HFFc6 (cell line): ENCODE measurements around the gene FEN1. TPM values are rescaled to one million over a fixed set of nuclear protein-coding genes. Genes with fewer than 3 reads are reported as not detected.

Source experiments
- DNase-seq: peaks from one replicate; pipeline ENCODE4 v3.0.0-alpha.2; 2018
- H3K27ac Mint-ChIP-seq: 2 replicates; pipeline ENCODE4 v1.8.0; 2020; ENCODE audit warnings: mild to moderate bottlenecking, mixed read lengths
- H3K27me3 Mint-ChIP-seq: 2 replicates; pipeline ENCODE4 v1.8.0; 2021; ENCODE audit warnings: mild to moderate bottlenecking, moderate library complexity, mixed read lengths; ENCODE audit not compliant: insufficient read depth
- H3K36me3 Mint-ChIP-seq: 2 replicates; pipeline ENCODE4 v1.8.0; 2021; ENCODE audit warnings: low read depth, mixed read lengths
- H3K4me1 Mint-ChIP-seq: 2 replicates; pipeline ENCODE4 v1.8.0; 2020; ENCODE audit warnings: low read depth, mixed read lengths
- H3K4me3 Mint-ChIP-seq: 2 replicates; pipeline ENCODE4 v1.8.0; 2020; ENCODE audit warnings: mild to moderate bottlenecking, moderate library complexity, mixed read lengths
- H3K9me3 Mint-ChIP-seq: 2 replicates; pipeline ENCODE4 v1.8.0; 2020; ENCODE audit warnings: mild to moderate bottlenecking, mixed read lengths
- total RNA-seq, 6 experiments: library from RNA; stranded (reverse); fragmentation: NEBNext Ultra II Directional; extraction: Animal tissue kit (Norgen Biotek cat#: 25700); gene quantifications; 2 replicates in 1 of 6; 3 replicates in 5 of 6; pipeline ENCODE4 v1.2.3, GENCODE V29; 2021
- TF ChIP-seq, protein P1 (sequence below): fragments of 200-600 bp; sonication (generic); IDR thresholded peaks from 2 replicates; pipeline ENCODE4 v1.5.0; 2021; ENCODE audit warnings: antibody characterized with exemption, mild to moderate bottlenecking

Gene FEN1
- total RNA-seq, 6 experiments from 2014 or later = 25.6 to 45.6 (median 37.4) TPM

DNA sequence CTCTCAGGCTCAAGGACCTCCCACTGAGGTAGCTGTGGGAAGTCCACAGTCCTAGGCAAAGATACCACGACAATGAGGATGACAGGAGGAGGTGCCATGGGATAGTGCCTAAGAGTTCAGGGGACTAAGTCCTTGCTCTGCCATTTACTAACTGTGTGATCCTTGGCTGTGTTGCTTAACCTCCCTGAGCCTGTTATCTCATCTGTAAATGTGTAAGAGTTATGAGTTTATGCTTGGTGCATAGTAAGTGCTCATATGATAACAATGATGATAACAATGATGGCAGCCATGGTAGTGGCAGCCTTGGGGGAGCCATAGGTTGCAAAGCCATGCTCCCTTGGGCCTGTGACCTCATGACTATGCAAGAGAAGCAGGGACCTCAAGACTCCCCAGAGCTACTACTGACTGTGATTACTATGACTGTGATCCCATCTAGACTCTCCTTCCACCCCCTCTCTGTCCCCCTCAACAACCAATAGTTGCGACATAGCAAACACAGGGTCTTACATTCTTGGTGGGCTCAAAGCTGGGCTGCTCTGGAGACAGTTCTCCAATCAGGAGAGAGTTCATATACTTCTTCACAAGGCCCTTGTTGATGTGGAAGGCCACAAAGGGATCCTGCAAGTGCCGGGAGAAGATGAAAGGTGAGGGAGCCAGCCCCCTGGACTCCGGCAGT lies 20.2 kb downstream of the FEN1 start:
- H3K4me3 Mint-ChIP-seq = no peak overlapping the region
- no peaks in the 10 kb centered on the region; the same call in 1 of the 2 replicates for H3K9me3 Mint-ChIP-seq
- H3K4me1 Mint-ChIP-seq = peaks cover 19% of the 10 kb centered on the region
- TF ChIP-seq, protein P1, sequence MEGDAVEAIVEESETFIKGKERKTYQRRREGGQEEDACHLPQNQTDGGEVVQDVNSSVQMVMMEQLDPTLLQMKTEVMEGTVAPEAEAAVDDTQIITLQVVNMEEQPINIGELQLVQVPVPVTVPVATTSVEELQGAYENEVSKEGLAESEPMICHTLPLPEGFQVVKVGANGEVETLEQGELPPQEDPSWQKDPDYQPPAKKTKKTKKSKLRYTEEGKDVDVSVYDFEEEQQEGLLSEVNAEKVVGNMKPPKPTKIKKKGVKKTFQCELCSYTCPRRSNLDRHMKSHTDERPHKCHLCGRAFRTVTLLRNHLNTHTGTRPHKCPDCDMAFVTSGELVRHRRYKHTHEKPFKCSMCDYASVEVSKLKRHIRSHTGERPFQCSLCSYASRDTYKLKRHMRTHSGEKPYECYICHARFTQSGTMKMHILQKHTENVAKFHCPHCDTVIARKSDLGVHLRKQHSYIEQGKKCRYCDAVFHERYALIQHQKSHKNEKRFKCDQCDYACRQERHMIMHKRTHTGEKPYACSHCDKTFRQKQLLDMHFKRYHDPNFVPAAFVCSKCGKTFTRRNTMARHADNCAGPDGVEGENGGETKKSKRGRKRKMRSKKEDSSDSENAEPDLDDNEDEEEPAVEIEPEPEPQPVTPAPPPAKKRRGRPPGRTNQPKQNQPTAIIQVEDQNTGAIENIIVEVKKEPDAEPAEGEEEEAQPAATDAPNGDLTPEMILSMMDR = no peak
- peaks cover 6% of the 10 kb centered on the region for H3K27me3 Mint-ChIP-seq
- H3K27ac Mint-ChIP-seq = no peak overlapping the region
- DNase-seq = no peak
- H3K36me3 Mint-ChIP-seq = peaks cover 24% of the 10 kb centered on the region

DNA sequence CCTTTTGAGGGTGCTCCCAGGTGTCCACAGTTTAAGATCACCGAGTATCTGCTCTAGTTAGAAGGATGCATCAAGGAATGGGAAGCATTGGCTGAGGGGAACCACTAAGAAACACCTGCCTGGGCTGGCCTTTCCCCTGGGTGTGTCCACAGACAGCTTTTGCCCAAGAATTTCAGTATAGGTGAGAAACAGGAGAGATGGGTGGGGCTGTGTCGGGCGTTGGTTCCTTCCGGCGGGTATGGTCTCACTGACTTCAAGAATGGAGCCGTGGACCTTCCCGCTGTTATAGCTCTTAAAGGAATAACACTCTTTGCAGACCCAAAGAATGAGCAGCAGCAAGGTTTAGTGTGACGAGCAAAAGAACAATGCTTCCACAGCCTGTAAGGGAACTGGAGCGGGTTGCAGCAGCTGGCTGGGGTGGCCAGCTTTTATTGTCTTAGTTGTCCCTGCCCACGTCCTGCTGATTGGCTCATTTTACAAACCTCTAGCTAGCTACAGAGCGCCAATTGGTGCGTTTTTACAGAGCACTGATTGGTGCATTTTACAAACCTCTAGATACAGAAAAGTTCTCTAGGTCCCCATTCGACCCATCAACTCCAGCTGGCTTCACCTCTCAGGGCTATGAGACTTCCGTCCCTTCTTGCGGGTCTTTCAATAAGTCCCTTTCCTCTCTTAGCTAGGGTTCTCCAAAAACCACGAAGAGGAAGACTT lies 21.7 kb downstream of the FEN1 start:
- no peak for DNase-seq
- Mint-ChIP-seq H3K27ac (peak overlapping the region; percentile 96), H3K4me3 (peak overlapping the region; percentile 98), H3K27me3 (peaks cover 6% of the 10 kb centered on the region), H3K36me3 (peaks cover 24% of the 10 kb centered on the region), H3K4me1 (peaks cover 24% of the 10 kb centered on the region), H3K9me3 (no peaks in the 10 kb centered on the region; the same call in 1 of the 2 replicates)
- TF ChIP-seq, protein P1 = no peak

DNA sequence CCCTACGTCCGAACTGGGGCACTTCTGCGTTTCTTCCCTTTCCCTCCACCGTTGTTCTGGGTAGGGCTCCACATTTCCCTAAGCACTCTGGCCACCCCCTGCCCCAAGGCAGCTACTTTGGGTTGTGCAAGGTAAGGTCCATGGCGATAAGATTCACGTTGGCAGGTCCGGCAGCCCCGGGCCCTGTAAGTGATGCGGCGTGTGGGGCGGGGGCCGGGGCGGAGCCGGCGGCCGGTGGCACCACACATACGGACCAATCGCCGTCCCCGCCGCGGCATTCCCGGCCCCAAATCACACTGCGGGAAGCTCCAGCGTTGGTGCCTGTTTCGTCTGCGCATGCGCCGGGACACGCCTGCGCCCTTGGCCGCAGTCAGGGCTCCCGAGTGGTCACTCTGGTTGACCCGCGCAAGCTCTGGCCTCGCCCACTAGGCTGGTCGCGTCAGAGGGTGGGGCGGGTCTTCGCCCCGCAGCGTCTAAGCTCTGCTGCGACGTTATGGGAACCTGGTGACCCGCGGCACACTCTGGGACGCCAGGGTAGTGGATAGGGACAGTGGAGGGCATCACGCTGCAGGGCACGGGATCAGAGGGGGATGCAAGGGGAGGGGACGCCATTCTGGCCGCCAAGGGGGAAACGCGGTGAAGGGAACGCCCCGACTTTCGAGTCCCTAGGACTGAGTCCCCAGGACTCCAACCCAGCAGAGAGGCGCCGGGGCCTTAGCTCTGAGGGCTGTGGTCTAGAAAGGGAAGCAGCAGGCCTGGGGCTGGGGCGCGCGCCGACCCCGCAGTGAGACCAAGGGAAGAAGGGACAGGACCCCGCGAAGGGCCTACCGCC lies 22.5 kb downstream of the FEN1 start:
- Mint-ChIP-seq H3K27me3 (peaks cover 6% of the 10 kb centered on the region), H3K27ac (peak overlapping the region; percentile 96), H3K4me1 (peaks cover 29% of the 10 kb centered on the region), H3K4me3 (peak overlapping the region; percentile 98), H3K9me3 (no peaks in the 10 kb centered on the region; the same call in 1 of the 2 replicates), H3K36me3 (peaks cover 24% of the 10 kb centered on the region)
- TF ChIP-seq, protein P1 = no peak; the same call in 1 of the 2 replicates
- peak; percentile 94 for DNase-seq

DNA sequence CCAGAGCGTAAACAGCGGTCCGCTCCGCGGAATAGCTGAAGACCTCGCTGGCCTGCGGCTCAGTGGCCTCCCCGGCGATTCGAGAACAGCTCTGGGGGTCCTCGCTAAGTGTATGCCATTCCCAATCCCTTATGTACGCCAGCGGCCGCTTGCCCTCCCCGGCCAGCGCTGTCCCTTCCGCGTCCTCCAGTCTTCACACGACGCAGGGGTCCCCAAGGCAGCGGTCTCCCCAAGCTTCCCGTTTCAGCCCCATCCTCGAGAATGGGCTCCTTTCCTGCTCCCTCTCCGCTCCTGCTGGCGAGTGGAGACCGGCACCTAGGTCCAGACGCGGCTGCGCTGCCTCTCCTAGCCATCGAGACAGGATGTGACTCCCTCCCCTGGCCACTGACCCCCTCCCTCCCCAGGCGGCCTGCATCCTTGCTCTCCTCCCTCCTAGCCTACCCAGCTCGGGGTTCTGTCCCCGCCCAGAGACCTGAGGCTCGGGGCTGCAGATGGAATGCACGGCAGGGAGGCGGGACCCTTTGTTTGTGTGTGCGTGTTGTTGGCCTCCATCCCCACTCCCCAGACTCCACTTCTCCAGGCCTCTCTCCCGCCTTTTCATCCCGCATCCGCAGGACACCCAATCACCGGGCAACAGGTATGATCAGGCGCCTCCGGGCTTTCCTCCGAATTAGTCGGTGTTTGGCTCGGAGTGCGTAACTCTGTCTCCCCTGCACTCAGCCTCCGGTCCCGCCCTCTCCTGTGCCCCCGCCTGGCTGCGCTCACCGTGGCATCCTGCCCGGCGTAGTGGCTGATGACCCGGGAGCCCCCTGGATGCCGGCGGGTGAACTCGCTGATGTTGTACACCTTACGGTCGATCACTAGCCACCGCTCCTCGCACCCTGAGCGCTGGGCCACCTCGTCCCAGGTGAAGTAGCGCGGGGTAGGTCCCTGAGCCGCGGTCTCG lies 23.4 kb downstream of the FEN1 start:
- H3K4me3 Mint-ChIP-seq = peak overlapping the region; percentile 98
- DNase-seq = peak; percentile 63
- H3K9me3 Mint-ChIP-seq = no peaks in the 10 kb centered on the region; the same call in 1 of the 2 replicates
- peaks cover 24% of the 10 kb centered on the region for H3K36me3 Mint-ChIP-seq
- peaks cover 6% of the 10 kb centered on the region for H3K27me3 Mint-ChIP-seq
- peak overlapping the region; percentile 96 for H3K27ac Mint-ChIP-seq
- peaks cover 36% of the 10 kb centered on the region for H3K4me1 Mint-ChIP-seq
- TF ChIP-seq, protein P1 = no peak
